Measurements from ENCODE around the gene DHRS1. TPM values are rescaled to one million over a fixed set of nuclear protein-coding genes. Genes with fewer than 3 reads are reported as not detected.

DHRS1 gene
- total RNA-seq, 1 donor from 2014 or later = 32.5 TPM

GRCh38 chr14:24243336-24243836 lies 56.2 kb downstream of the DHRS1 start:
- Mint-ChIP-seq H3K4me3 (peak overlapping the region; percentile 99), H3K27me3 (no peaks in the 10 kb centered on the region), H3K36me3 (ENCODE audit: low read depth) (peaks cover 38% of the 10 kb centered on the region), H3K27ac (peak overlapping the region; percentile 100), H3K4me1 (peaks cover 64% of the 10 kb centered on the region), H3K9me3 (no peaks in the 10 kb centered on the region)
- no peak for ATAC-seq (ENCODE audit: low read depth)
- no peak for TF ChIP-seq CTCF (IDR thresholded peaks at IDR 0.05)
- ChIA-PET POLR2A (interaction anchor here (1.2 to 11.1 kb wide), 31 partner anchors 8 to 922 kb away, joined by 3 to 242 read pairs (median 20); partner anchors contain the start of genes CBLN3, CHMP4A, CIDEB and DCAF11), CTCF (interaction anchor here (0.6 to 3.8 kb wide), 23 partner anchors 10 to 198 kb away, joined by 3 to 139 read pairs (median 6); partner anchors contain the start of genes CHMP4A, CIDEB, DHRS1 and GMPR2)
- intact Hi-C loops (cut with micrococcal nuclease) = loop anchor here (1.0 to 2.0 kb wide), 3 partner anchors 35 to 193 kb away; no protein-coding TSS in a partner anchor
- DNase-seq = no peak

GRCh38 chr14:24241829-24242443 lies 57.6 kb downstream of the DHRS1 start:
- ChIA-PET POLR2A (interaction anchor here (0.6 to 11.1 kb wide), 51 partner anchors 9 to 1147 kb away, joined by 3 to 242 read pairs (median 7); partner anchors contain the start of genes ACIN1, C14orf119, CBLN3 and CHMP4A), CTCF (interaction anchor here (0.7 to 3.8 kb wide), 25 partner anchors 17 to 200 kb away, joined by 3 to 139 read pairs (median 6); partner anchors contain the start of genes CHMP4A, CIDEB, DHRS1 and IRF9)
- DNase-seq (peak; percentile 91), ATAC-seq (ENCODE audit: low read depth) (peak; percentile 81)
- H3K27me3 Mint-ChIP-seq = no peaks in the 10 kb centered on the region
- peak overlapping the region; percentile 100 for H3K27ac Mint-ChIP-seq
- H3K4me1 Mint-ChIP-seq = peaks cover 68% of the 10 kb centered on the region
- H3K36me3 Mint-ChIP-seq (ENCODE audit: low read depth) = peaks cover 52% of the 10 kb centered on the region
- intact Hi-C loops (cut with micrococcal nuclease) = loop anchor here (1.0 to 2.0 kb wide), 14 partner anchors 10 to 228 kb away; partner anchors contain the start of genes CHMP4A, DCAF11, GMPR2 and IRF9
- no peak for TF ChIP-seq CTCF (IDR thresholded peaks at IDR 0.05)
- H3K9me3 Mint-ChIP-seq = no peaks in the 10 kb centered on the region
- H3K4me3 Mint-ChIP-seq = peak overlapping the region; percentile 99

Other genes with a start within 250 kb of the DHRS1 start
- 3.5 and 3.9 TPM in 2 replicates for gene CARMIL3, start 247.8 kb downstream of the DHRS1 start, total RNA-seq
- 0.09 TPM in 1 of 2 replicates, not detected in the other for gene CPNE6, start 228.2 kb downstream of the DHRS1 start, total RNA-seq
- gene PCK2, start 205.5 kb downstream of the DHRS1 start, total RNA-seq = 82.1 and 102 TPM in 2 replicates
- 84.3 and 86.5 TPM in 2 replicates for gene DCAF11, start 185.0 kb downstream of the DHRS1 start, total RNA-seq
- gene NRL, start 184.8 kb downstream of the DHRS1 start, total RNA-seq = 5.4 and 5.5 TPM in 2 replicates
- 2.3 and 2.4 TPM in 2 replicates for gene FITM1, start 169.1 kb downstream of the DHRS1 start, total RNA-seq
- gene PSME1, start 163.6 kb downstream of the DHRS1 start, total RNA-seq = 406 and 449 TPM in 2 replicates
- gene EMC9, start 158.2 kb downstream of the DHRS1 start, total RNA-seq = 22.5 and 22.6 TPM in 2 replicates
- 285 and 312 TPM in 2 replicates for gene PSME2, start 153.2 kb downstream of the DHRS1 start, total RNA-seq
- 87.4 and 99.8 TPM in 2 replicates for gene RNF31, start 152.3 kb downstream of the DHRS1 start, total RNA-seq
- gene IRF9, start 138.5 kb downstream of the DHRS1 start, total RNA-seq = 221 and 229 TPM in 2 replicates
- 27.0 and 35.3 TPM in 2 replicates for gene REC8, start 127.7 kb downstream of the DHRS1 start, total RNA-seq
- gene IPO4, start 111.0 kb downstream of the DHRS1 start, total RNA-seq = 76.4 and 80.3 TPM in 2 replicates
- gene TM9SF1, start 104.3 kb downstream of the DHRS1 start, total RNA-seq = 24.5 and 26.3 TPM in 2 replicates
- 0.66 and 0.98 TPM in 2 replicates for gene TSSK4, start 94.1 kb downstream of the DHRS1 start, total RNA-seq
- 88.5 and 117 TPM in 2 replicates for gene CHMP4A, start 86.3 kb downstream of the DHRS1 start, total RNA-seq
- 12.7 and 16.3 TPM in 2 replicates for gene MDP1, start 83.7 kb downstream of the DHRS1 start, total RNA-seq
- 129 and 149 TPM in 2 replicates for gene NEDD8, start 67.4 kb downstream of the DHRS1 start, total RNA-seq
- gene GMPR2, start 66.9 kb downstream of the DHRS1 start, total RNA-seq = 43.8 and 50.2 TPM in 2 replicates
- gene TINF2, start 57.2 kb downstream of the DHRS1 start, total RNA-seq = 197 and 205 TPM in 2 replicates
- gene TGM1, start 36.6 kb downstream of the DHRS1 start, total RNA-seq = 6.4 and 6.5 TPM in 2 replicates
- gene RABGGTA, start 28.2 kb downstream of the DHRS1 start, total RNA-seq = 53.6 and 70.5 TPM in 2 replicates
- 30.5 and 36.4 TPM in 2 replicates for gene NOP9, start 70 bp upstream of the DHRS1 start, total RNA-seq
- 9.2 and 9.4 TPM in 2 replicates for gene CIDEB, start 8.2 kb upstream of the DHRS1 start, total RNA-seq
- 7.7 and 9.1 TPM in 2 replicates for gene LTB4R2, start 10.4 kb upstream of the DHRS1 start, total RNA-seq
- 8.2 and 8.6 TPM in 2 replicates for gene LTB4R, start 11.7 kb upstream of the DHRS1 start, total RNA-seq
- gene ADCY4, start 35.3 kb upstream of the DHRS1 start, total RNA-seq = 2.3 and 2.4 TPM in 2 replicates
- gene RIPK3, start 40.2 kb upstream of the DHRS1 start, total RNA-seq = 38.9 and 39.2 TPM in 2 replicates
- gene NFATC4, start 68.4 kb upstream of the DHRS1 start, total RNA-seq = 9.4 and 11.2 TPM in 2 replicates
- gene NYNRIN, start 99.2 kb upstream of the DHRS1 start, total RNA-seq = 0.02 and 0.04 TPM in 2 replicates
- 56.0 and 61.1 TPM in 2 replicates for gene CBLN3, start 129.9 kb upstream of the DHRS1 start, total RNA-seq
- 121 and 130 TPM in 2 replicates for gene KHNYN, start 130.2 kb upstream of the DHRS1 start, total RNA-seq
- gene SDR39U1, start 143.0 kb upstream of the DHRS1 start, total RNA-seq = 70.6 and 80.0 TPM in 2 replicates
- not detected in 2 replicates for gene CMA1, start 208.5 kb upstream of the DHRS1 start, total RNA-seq

Data from activated B cell treated with CpG ODN at 0.5 μM for 24 hours (primary cell).